GM23338 (cell line): ENCODE results near the gene DCANP1. TPM values are rescaled to one million over a fixed set of nuclear protein-coding genes. Genes with fewer than 3 reads are reported as not detected.

ENCODE experiments used
- ATAC-seq: fragments of 200-7000 bp; cut with Tn5 transposase; 3 replicates; pipeline ENCODE4 v1.9.1; 2020
- DNase-seq: peaks from one replicate; pipeline ENCODE4 v3.0.0-alpha.2; 2015; ENCODE audit warnings: low spot score
- H2AFZ ChIP-seq: fragments of 200-600 bp; sonication (generic); 2 replicates; pipeline ENCODE4 v1.8.0; 2016; ENCODE audit warnings: antibody characterized with exemption, mild to moderate bottlenecking, moderate library complexity
- H3F3A ChIP-seq: fragments of 200-600 bp; sonication (generic); replicated peaks from 2 replicates; pipeline ENCODE4 v1.8.0; 2017; ENCODE audit warnings: antibody characterized with exemption, mixed run types, low read depth
- H3K27ac ChIP-seq: fragments of 200-600 bp; sonication (generic); 2 replicates; pipeline ENCODE4 v1.6.1; 2016; ENCODE audit warnings: low read depth
- H3K27me3 ChIP-seq: fragments of 200-600 bp; sonication (generic); 2 replicates; pipeline ENCODE4 v1.8.0; 2016; ENCODE audit warnings: mild to moderate bottlenecking, mixed run types, moderate library complexity; ENCODE audit not compliant: insufficient read depth
- H3K36me3 ChIP-seq: fragments of 200-600 bp; sonication (generic); 2 replicates; pipeline ENCODE4 v1.8.0; 2016; ENCODE audit warnings: mild to moderate bottlenecking; ENCODE audit not compliant: insufficient read depth
- H3K4me1 ChIP-seq: fragments of 200-600 bp; sonication (generic); 2 replicates; pipeline ENCODE4 v1.8.0; 2016; ENCODE audit warnings: mild to moderate bottlenecking, moderate library complexity; ENCODE audit not compliant: insufficient read depth
- H3K4me2 ChIP-seq: fragments of 200-600 bp; sonication (generic); 2 replicates; pipeline ENCODE4 v1.7.1; 2017; ENCODE audit warnings: mixed run types
- H3K4me3 ChIP-seq: fragments of 200-600 bp; sonication (generic); 2 replicates; pipeline ENCODE4 v1.6.1; 2016; ENCODE audit warnings: mixed run types
- H3K79me2 ChIP-seq: fragments of 200-600 bp; sonication (generic); replicated peaks from 2 replicates; pipeline ENCODE4 v1.8.0; 2017; ENCODE audit warnings: mild to moderate bottlenecking; ENCODE audit not compliant: insufficient read depth
- H3K9me2 ChIP-seq: fragments of 200-600 bp; sonication (generic); 2 replicates; pipeline ENCODE4 v1.8.0; 2017; ENCODE audit not compliant: insufficient read depth
- H4K20me1 ChIP-seq: fragments of 200-600 bp; sonication (generic); replicated peaks from 2 replicates; pipeline ENCODE4 v1.8.0; 2017; ENCODE audit warnings: mild to moderate bottlenecking; ENCODE audit not compliant: insufficient read depth
- H3K27ac Mint-ChIP-seq: 2 replicates; pipeline ENCODE4 v1.8.0; 2020; ENCODE audit warnings: inconsistent platforms, mild to moderate bottlenecking, moderate library complexity, mixed read lengths
- H3K27me3 Mint-ChIP-seq: 3 replicates; pipeline ENCODE4 v1.8.0; 2022; ENCODE audit warnings: low read depth, mild to moderate bottlenecking, moderate library complexity, mixed read lengths, inconsistent platforms; ENCODE audit not compliant: insufficient read depth, poor library complexity
- H3K36me3 Mint-ChIP-seq: 3 replicates; pipeline ENCODE4 v1.8.0; 2021; ENCODE audit warnings: low read depth, mild to moderate bottlenecking, inconsistent platforms, moderate library complexity, mixed read lengths
- H3K4me1 Mint-ChIP-seq: 3 replicates; pipeline ENCODE4 v1.8.0; 2020; ENCODE audit warnings: mild to moderate bottlenecking, inconsistent platforms, mixed read lengths
- H3K4me3 Mint-ChIP-seq: 3 replicates; pipeline ENCODE4 v1.8.0; 2021; ENCODE audit warnings: moderate library complexity, mild to moderate bottlenecking, inconsistent platforms, mixed read lengths
- H3K9me3 Mint-ChIP-seq: 3 replicates; pipeline ENCODE4 v1.8.0; 2020; ENCODE audit warnings: moderate library complexity, mild to moderate bottlenecking, inconsistent platforms, mixed read lengths
- CREB1 ChIP-seq: fragments of 250-450 bp; sonication (Bioruptor Pico); IDR thresholded peaks from 2 replicates; pipeline ENCODE4 v1.5.0; 2020; ENCODE audit warnings: low read depth, mild to moderate bottlenecking, moderate library complexity
- CTCF ChIP-seq, 2 experiments: fragments of 200-600 bp in 1 of 2; sonication (generic) in 1 of 2; conservative IDR thresholded peaks; 2 replicates each; pipeline versions ENCODE4 v1.5.1 to v1.6.1; 2016 to 2017; ENCODE audit warnings: antibody characterized with exemption in 2 of 2, low read depth in 2 of 2, mild to moderate bottlenecking in 2 of 2, moderate library complexity in 1 of 2
- ETS1 ChIP-seq: IDR thresholded peaks from 2 replicates; pipeline ENCODE4 v1.6.1; 2016; ENCODE audit warnings: antibody characterized with exemption
- EZH2 ChIP-seq: fragments of 200-600 bp; sonication (generic); IDR thresholded peaks from one replicate; pipeline ENCODE4 v1.8.0; 2017; ENCODE audit warnings: antibody characterized with exemption, mild to moderate bottlenecking, low read depth; ENCODE audit not compliant: unreplicated experiment
- EZH2phosphoT487 ChIP-seq: fragments of 200-600 bp; sonication (generic); IDR thresholded peaks from one replicate; pipeline ENCODE4 v1.8.1; 2018; ENCODE audit warnings: antibody characterized with exemption; ENCODE audit not compliant: unreplicated experiment
- JUNB ChIP-seq: IDR thresholded peaks from one replicate; pipeline ENCODE4 v1.6.1; 2016; ENCODE audit warnings: antibody characterized with exemption; ENCODE audit not compliant: unreplicated experiment
- NANOG ChIP-seq: IDR thresholded peaks from 2 replicates; pipeline ENCODE4 v1.6.1; 2016; ENCODE audit warnings: antibody characterized with exemption, borderline replicate concordance
- POLR2AphosphoS5 ChIP-seq: IDR thresholded peaks from 2 replicates; pipeline ENCODE4 v1.6.1; 2016; ENCODE audit warnings: antibody characterized with exemption, low read depth
- REST ChIP-seq: IDR thresholded peaks from one replicate; pipeline ENCODE4 v1.6.1; 2018; ENCODE audit warnings: antibody characterized with exemption; ENCODE audit not compliant: unreplicated experiment
- STAT1 ChIP-seq: IDR thresholded peaks from one replicate; pipeline ENCODE4 v1.6.1; 2016; ENCODE audit warnings: antibody characterized with exemption; ENCODE audit not compliant: unreplicated experiment
- ZNF114 ChIP-seq: fragments of 250-450 bp; sonication (Bioruptor Pico); IDR thresholded peaks from 2 replicates; pipeline ENCODE4 v1.5.0; 2020; ENCODE audit warnings: mild to moderate bottlenecking, moderate library complexity
- ZNF331 ChIP-seq: fragments of 250-450 bp; sonication (Bioruptor Pico); IDR thresholded peaks from 2 replicates; pipeline ENCODE4 v1.5.0; 2020; ENCODE audit warnings: low read depth, mild to moderate bottlenecking, moderate library complexity
- ZNF462 ChIP-seq: fragments of 250-450 bp; sonication (Bioruptor Pico); IDR thresholded peaks from 2 replicates; pipeline ENCODE4 v1.5.0; 2020; ENCODE audit warnings: mild to moderate bottlenecking, moderate library complexity
- polyA plus RNA-seq: library from polyadenylated mRNA; unstranded; fragments of >200 nt; fragmentation: Nextera tagmentation; extraction: Ambion mirVana; gene quantifications from 2 replicates; pipeline ENCODE4 v1.2.1, GENCODE V29; 2016
- total RNA-seq: library from RNA; depleted of rRNA; stranded (reverse); fragments of >200 nt; shearing (Covaris generic); gene quantifications from 2 replicates; pipeline ENCODE4 v1.2.3, GENCODE V29; 2014

The DCANP1 gene
- total and polyA plus RNA-seq, 2 experiments from 2014 or later: not detected

- no peaks in the 10 kb centered on the region for H3K36me3 Mint-ChIP-seq
Measured at GRCh38 chr5:135450952-135451351, 3.8 kb upstream of the DCANP1 start.

More at GRCh38 chr5:135450952-135451351, 3.8 kb upstream of the DCANP1 start:
- no peak overlapping the region for H3K4me3 ChIP-seq
- TF ChIP-seq ZNF114 (CRISPR knock-in tag) (no peak), EZH2phosphoT487 (no peak), CTCF (conservative IDR thresholded peaks at IDR 0.05; ENCODE audit: low read depth in 2 of 2) (no peak), ZNF331 (CRISPR knock-in tag) (no peak), REST (no peak), ZNF462 (CRISPR knock-in tag) (no peak), STAT1 (no peak), JUNB (no peak), POLR2AphosphoS5 (no peak), CREB1 (no peak), ETS1 (no peak), NANOG (no peak), EZH2 (no peak)
- H3K4me2 ChIP-seq: no peak overlapping the region
- no peak for ATAC-seq
- H3F3A ChIP-seq: no peaks in the 10 kb centered on the region
- H3K27ac ChIP-seq: no peak overlapping the region
- no peaks in the 10 kb centered on the region for H3K27me3 ChIP-seq
- peaks cover 6% of the 10 kb centered on the region; the same call in 2 of the 3 replicates for H3K4me1 Mint-ChIP-seq
- peaks cover 7% of the 10 kb centered on the region for H3K27me3 Mint-ChIP-seq
- H4K20me1 ChIP-seq: no peaks in the 10 kb centered on the region
- H3K79me2 ChIP-seq: no peaks in the 10 kb centered on the region
- no peak overlapping the region for H2AFZ ChIP-seq
- 0 out of 3 replicates have a peak, but pooled peaks cover 3% of the 10 kb centered on the region for H3K9me3 Mint-ChIP-seq
- no peaks in the 10 kb centered on the region for H3K36me3 ChIP-seq
- DNase-seq: no peak
- no peaks in the 10 kb centered on the region for H3K9me2 ChIP-seq
- H3K4me1 ChIP-seq: no peaks in the 10 kb centered on the region
- H3K27ac Mint-ChIP-seq: no peak overlapping the region
- H3K4me3 Mint-ChIP-seq: no peak overlapping the region
